Measurements from ENCODE around the gene PPP1R16B.

GRCh38 chr20:38968090-38968489, 162.6 kb downstream of the PPP1R16B start:
- TF ChIP-seq BMI1 (IDR thresholded peaks at IDR 0.05; ENCODE audit: borderline replicate concordance): no peak
- no peak for TF ChIP-seq CTCF (IDR thresholded peaks at IDR 0.05 in 2 of 3, conservative IDR thresholded peaks at IDR 0.05 in 1 of 3; ENCODE audit: control insufficient read depth in 2 of 3, extremely low read depth in 1 of 3, insufficient read depth in 1 of 3, low read depth in 3 of 3, low read length in 3 of 3)
- no peak for TF ChIP-seq RAD21 (IDR thresholded peaks at IDR 0.05; ENCODE audit: insufficient read depth, low read depth, low read length)
- TF ChIP-seq FOS (IDR thresholded peaks at IDR 0.05; ENCODE audit: borderline replicate concordance, extremely low read depth, insufficient read length): no peak
- TF ChIP-seq CREB1 (IDR thresholded peaks at IDR 0.05; ENCODE audit: low read depth): no peak
- TF ChIP-seq MAX (IDR thresholded peaks at IDR 0.05; ENCODE audit: low read depth, low read length): no peak
- no peak for TF ChIP-seq ZBTB33 (IDR thresholded peaks at IDR 0.05)
- no peak for TF ChIP-seq CHD4 (IDR thresholded peaks at IDR 0.05)
- TF ChIP-seq PBX3 (IDR thresholded peaks at IDR 0.05; ENCODE audit: insufficient replicate concordance, low read depth, low read length): no peak
- no peak for TF ChIP-seq POLR2A (IDR thresholded peaks at IDR 0.05; ENCODE audit: low read depth, low read length)
- no peak for TF ChIP-seq USF1 (IDR thresholded peaks at IDR 0.05; ENCODE audit: borderline replicate concordance, extremely low read length, insufficient read depth, low read depth, low read length)
- TF ChIP-seq USF2 (IDR thresholded peaks at IDR 0.05; ENCODE audit: borderline replicate concordance, low read depth, low read length): no peak

Measured in GM12878 (cell line).